ENCODE measurements around the gene PRIM2.

- TF ChIP-seq MAZ (IDR thresholded peaks at IDR 0.05; ENCODE audit: borderline replicate concordance, low read depth, low read length) (no peak), HDAC2 (IDR thresholded peaks at IDR 0.05) (no peak), ELK1 (IDR thresholded peaks at IDR 0.05; ENCODE audit: low read depth, low read length) (no peak), ZFP36 (IDR thresholded peaks at IDR 0.05; ENCODE audit: borderline replicate concordance, partially characterized antibody) (no peak), SMC3 (IDR thresholded peaks at IDR 0.05) (no peak), MYC (IDR thresholded peaks at IDR 0.05; ENCODE audit: borderline replicate concordance, low read length) (no peak), RAD21 (conservative IDR thresholded peaks at IDR 0.05 in 1 of 2, IDR thresholded peaks at IDR 0.05 in 1 of 2) (no peak), POLR2A (IDR thresholded peaks at IDR 0.05; ENCODE audit: low read length) (no peak), NR3C1 (IDR thresholded peaks at IDR 0.05) (no peak), ESRRA (IDR thresholded peaks at IDR 0.05; ENCODE audit: borderline replicate concordance, low read length) (no peak), CBX8 (IDR thresholded peaks at IDR 0.05) (no peak), RARB (CRISPR knock-in tag; IDR thresholded peaks at IDR 0.05) (no peak), MAX (IDR thresholded peaks at IDR 0.05) (no peak)
These were observed 11.7 kb upstream of the PRIM2 start for GRCh38 chr6:57305761-57306160.

Data from A549 (cell line).